K562 (cell line): ENCODE results near the gene DYNLT4. TPM values are rescaled to one million over a fixed set of nuclear protein-coding genes. Genes with fewer than 3 reads are reported as not detected.

Source experiments
- ATAC-seq: fragments of 200-7000 bp; cut with Tn5 transposase; 3 replicates; pipeline ENCODE4 v1.9.1; 2020; ENCODE audit warnings: moderate library complexity
- BruUV-seq: library from RNA; stranded (reverse); fragments of 400-500 nt; replicated peaks from 2 replicates; lab custom pipeline; 2021; lab: Mats Ljungman, UMichigan
- CTCF ChIA-PET: fragments of 300-600 bp; formaldehyde crosslinking; extraction: SDS; loops from one replicate; lab custom pipeline; 2021; ENCODE audit warnings: low intra/inter-chr PET ratio; lab: Yijun Ruan, JAX
- POLR2A ChIA-PET: fragments of 300-600, 350-650 bp; sonication (Branson Sonifier 250); formaldehyde crosslinking; extraction: SDS; loops from one replicate; lab custom pipeline; 2021; ENCODE audit warnings: antibody characterized with exemption, inconsistent platforms; lab: Yijun Ruan, JAX
- DNase-seq, 4 experiments: peaks; one replicate each; pipeline versions ENCODE4 v3.0.0 to v3.0.0-alpha.2; 2011 to 2018; ENCODE audit warnings: low spot score in 3 of 4, mixed read lengths in 3 of 4; ENCODE audit errors: extremely low read depth in 1 of 4
- FAIRE-seq: peaks from 2 replicates; lab custom pipeline; 2011; peaks lifted over from hg19 to GRCh38; lab: Jason Lieb, UNC
- H2AFZ ChIP-seq: 2 replicates; pipeline ENCODE4 v1.6.0; 2011; ENCODE audit warnings: low read depth, low read length, control low read depth, inconsistent platforms
- H3K27ac ChIP-seq: fragments of 200-600 bp; 3 replicates; pipeline ENCODE4 v1.8.0; 2011; ENCODE audit warnings: low read depth, mild to moderate bottlenecking, control low read depth, inconsistent platforms, low read length, moderate library complexity, mixed read lengths; ENCODE audit errors: extremely low read depth
- H3K27me3 ChIP-seq, 2 experiments: fragments of 300-600 bp in 1 of 2; 2 replicates in 1 of 2; 3 replicates in 1 of 2; pipeline versions ENCODE4 v1.6.0 to v1.8.0; 2011; ENCODE audit warnings: inconsistent platforms in 2 of 2, low read length in 2 of 2, mild to moderate bottlenecking in 1 of 2, mixed read lengths in 1 of 2, moderate library complexity in 1 of 2; ENCODE audit not compliant: control insufficient read depth in 2 of 2, insufficient read depth in 2 of 2
- H3K36me3 ChIP-seq: fragments of 300-600 bp; 3 replicates; pipeline ENCODE4 v1.8.0; 2011; ENCODE audit warnings: mild to moderate bottlenecking, low read length, inconsistent platforms; ENCODE audit not compliant: control insufficient read depth, insufficient read depth
- H3K4me1 ChIP-seq, 2 experiments: fragments of 200-600 bp in 1 of 2; replicated peaks in 1 of 2; 2 replicates in 1 of 2; 3 replicates in 1 of 2; pipeline versions ENCODE4 v1.5.1 to v1.8.0; 2011; ENCODE audit warnings: inconsistent platforms in 2 of 2, low read length in 2 of 2, mild to moderate bottlenecking in 1 of 2, mixed read lengths in 1 of 2, moderate library complexity in 1 of 2; ENCODE audit not compliant: control insufficient read depth in 2 of 2, insufficient read depth in 2 of 2
- H3K4me2 ChIP-seq: 2 replicates; pipeline ENCODE4 v1.6.1; 2011; ENCODE audit warnings: low read length, control low read depth, inconsistent platforms, mixed read lengths; ENCODE audit not compliant: insufficient read depth
- H3K4me3 ChIP-seq: fragments of 200-600 bp; sonication (generic), shearing (Covaris generic); 2 replicates; pipeline ENCODE4 v1.5.1; 2016; ENCODE audit warnings: control low read depth, inconsistent platforms
- H3K79me2 ChIP-seq: fragments of 200-600 bp; 3 replicates; pipeline ENCODE4 v1.8.0; 2011; ENCODE audit warnings: low read length, inconsistent platforms; ENCODE audit not compliant: control insufficient read depth, insufficient read depth
- H3K9ac ChIP-seq, 2 experiments: 2 replicates each; pipeline versions ENCODE4 v1.6.0 to v1.6.1; 2011; ENCODE audit warnings: low read depth in 2 of 2, low read length in 2 of 2, control low read depth in 1 of 2, inconsistent platforms in 1 of 2, mild to moderate bottlenecking in 1 of 2, mixed read lengths in 1 of 2; ENCODE audit not compliant: insufficient read depth in 1 of 2
- H3K9me1 ChIP-seq: one replicate; pipeline ENCODE4 v1.6.0; 2011; ENCODE audit warnings: inconsistent platforms, mild to moderate bottlenecking, low read length, moderate library complexity; ENCODE audit not compliant: control insufficient read depth, insufficient read depth
- H3K9me3 ChIP-seq: replicated peaks from 2 replicates; pipeline ENCODE4 v1.5.1; 2011; ENCODE audit warnings: low read depth, low read length, inconsistent platforms; ENCODE audit not compliant: control insufficient read depth, insufficient read depth
- H4K20me1 ChIP-seq: replicated peaks from 2 replicates; pipeline ENCODE4 v1.6.1; 2011; ENCODE audit warnings: low read length, inconsistent platforms, mixed read lengths; ENCODE audit not compliant: control insufficient read depth, insufficient read depth
- POLR2AphosphoS5 ChIP-seq: IDR thresholded peaks from 2 replicates; pipeline ENCODE4 v1.6.1; 2011; ENCODE audit warnings: mild to moderate bottlenecking, low read depth, low read length, moderate library complexity; ENCODE audit not compliant: control insufficient read depth, insufficient read depth
- RBFOX2 ChIP-seq: fragments of 200-400 bp; formaldehyde crosslinking; IDR thresholded peaks from 2 replicates; pipeline ENCODE4 v1.6.1; 2017; ENCODE audit warnings: low read depth, mild to moderate bottlenecking, low read length, moderate library complexity
- WGBS: fragments of 100-300 bp; shearing (Covaris generic); methylation state at CpG from one replicate; pipeline ENCODE4 v1.1.6; 2016; ENCODE audit warnings: low coverage, mixed read lengths; ENCODE audit not compliant: insufficient coverage; ENCODE audit errors: missing lambda C conversion rate; 5-methylcytosine and 5-hydroxymethylcytosine counted together
- in situ Hi-C: fragments of 300-500 bp; cut with MboI; formaldehyde crosslinking; loops from 4 replicates; pipeline ENCODE4 v1.15.0; 2018; ENCODE audit warnings: inconsistent platforms, mixed read lengths
- intact Hi-C: fragments of 100-400 bp; cut with micrococcal nuclease; formaldehyde crosslinking; loops from 2 replicates; pipeline ENCODE4 v1.14.2; 2022
- polyA plus RNA-seq, 8 experiments: library from polyadenylated mRNA; depleted of rRNA in 4 of 8; stranded (reverse) in 5 of 8; unstranded in 3 of 8; fragments of >200 nt; fragmentation: Nextera tagmentation in 2 of 8; fragmentation: Illumina TruSeq in 1 of 8; extraction: Ambion mirVana in 2 of 8; extraction: Trizol in 1 of 8; gene quantifications; 2 replicates each; pipeline versions ENCODE4 v1.2.1 to v1.2.3, GENCODE V29; 2011 to 2014; ENCODE audit warnings: inconsistent platforms in 1 of 8, missing spikeins in 1 of 8
- total RNA-seq, 7 experiments: library from RNA; depleted of rRNA in 6 of 7; stranded (reverse); fragments of >200 nt in 6 of 7; fragmentation: Illumina TruSeq in 2 of 7; extraction: Trizol in 2 of 7; gene quantifications; 2 replicates each; pipeline versions ENCODE4 v1.2.1 to v1.2.3, GENCODE V29; 2011 to 2021; ENCODE audit warnings: low replicate concordance in 1 of 7
- TF ChIP-seq, protein P1 (sequence below): sonication (generic); formaldehyde crosslinking; IDR thresholded peaks from 2 replicates; pipeline ENCODE4 v1.8.1; 2023; ENCODE audit warnings: missing genetic modification reagents, mild to moderate bottlenecking, borderline replicate concordance
- TF ChIP-seq, protein P2 (sequence below), 2 experiments: fragments of 450-650 bp in 1 of 2; IDR thresholded peaks; 2 replicates each; pipeline ENCODE4 v1.6.1; 2011 to 2017; ENCODE audit warnings: low read depth in 2 of 2, antibody characterized with exemption in 1 of 2, borderline replicate concordance in 1 of 2, low read length in 1 of 2, mild to moderate bottlenecking in 1 of 2, mixed read lengths in 1 of 2; ENCODE audit not compliant: control insufficient read depth in 1 of 2
- TF ChIP-seq, protein P3 (sequence below), 3 experiments: IDR thresholded peaks in 2 of 3; conservative IDR thresholded peaks in 1 of 3; 2 replicates each; pipeline ENCODE4 v1.5.1; 2011 to 2012; ENCODE audit warnings: low read length in 3 of 3, mild to moderate bottlenecking in 3 of 3, control low read depth in 2 of 3, improper control_type of control experiment in 1 of 3, inconsistent platforms in 1 of 3, low read depth in 1 of 3, mixed read lengths in 1 of 3, moderate library complexity in 1 of 3; ENCODE audit not compliant: insufficient read depth in 2 of 3
- TF ChIP-seq, protein P4 (sequence below): sonication (generic); formaldehyde crosslinking; IDR thresholded peaks from 2 replicates; pipeline ENCODE4 v1.8.0; 2022; ENCODE audit warnings: mild to moderate bottlenecking, missing genetic modification reagents, borderline replicate concordance

DYNLT4 gene
- total and polyA plus RNA-seq, 9 of the 15 experiments (the other 6 are each of a cell fraction or from before 2014, with no cell fraction given) = 0.29 to 0.73 TPM; not detected in 7

DNA sequence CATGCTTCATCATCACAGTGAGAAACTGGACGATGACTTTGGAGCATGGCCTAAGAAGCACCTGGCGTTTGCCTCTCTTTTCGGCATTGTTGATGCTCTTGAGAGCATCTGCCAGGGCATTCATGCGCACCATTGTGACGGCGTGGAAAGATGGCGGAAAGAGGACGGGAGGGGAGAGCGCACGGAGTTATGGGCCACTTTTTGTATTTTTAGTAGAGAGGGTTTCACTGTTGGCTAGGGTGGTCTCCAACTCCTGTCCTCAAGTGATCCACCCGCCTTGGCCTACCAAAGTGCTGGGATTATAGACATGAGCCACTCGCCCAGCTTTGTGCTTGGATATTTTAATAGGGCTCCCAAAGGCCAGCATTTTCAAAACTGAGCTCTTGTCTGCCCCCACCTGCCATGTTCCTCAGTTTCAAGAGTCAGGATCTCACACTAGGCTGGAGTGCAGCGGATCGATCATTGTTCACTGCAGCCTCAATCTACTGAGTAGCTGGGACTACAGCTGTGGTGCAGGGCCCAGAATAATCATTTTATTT is 26.5 kb downstream of the DYNLT4 start:
- ChIA-PET CTCF (no interaction called here), POLR2A (interaction anchor here (0.9 to 11.6 kb wide), 15 partner anchors 8 to 951 kb away, joined by 3 to 253 read pairs (median 4); partner anchors contain the start of genes BEST4, BTBD19, PLK3 and UROD)
- peaks cover 36% of the 10 kb centered on the region for H3K79me2 ChIP-seq
- H3K36me3 ChIP-seq = peaks cover 60% of the 10 kb centered on the region
- H3K4me2 ChIP-seq = no peak overlapping the region
- WGBS = 90% methylated on average over 14 of the region's 14 CpGs
- no peaks in the 10 kb centered on the region for H3K27me3 ChIP-seq
- H3K9me3 ChIP-seq = no peaks in the 10 kb centered on the region
- in situ Hi-C loops (no loop called here), intact Hi-C loops (no loop called here)
- no peak overlapping the region for H2AFZ ChIP-seq
- H3K9ac ChIP-seq = no peak overlapping the region
- peak overlapping the region; percentile 11; the same call in 1 of the 3 replicates for H3K27ac ChIP-seq
- BruUV-seq = no TSS peak
- peaks cover 31% of the 10 kb centered on the region for H4K20me1 ChIP-seq
- FAIRE-seq (no peak), ATAC-seq (peak; percentile 42), DNase-seq (peak in 1 of 4 experiments; percentile 51)
- H3K9me1 ChIP-seq = peaks cover 10% of the 10 kb centered on the region
- H3K4me3 ChIP-seq = no peak overlapping the region
- H3K4me1 ChIP-seq = peaks cover 13 to 20% of the 10 kb centered on the region in 2 experiments
- TF ChIP-seq RBFOX2 (peak; percentile 8; the same call in 1 of the 2 replicates), POLR2AphosphoS5 (peak; percentile 63; the same call in 1 of the 2 replicates)
- TF ChIP-seq, protein P1, sequence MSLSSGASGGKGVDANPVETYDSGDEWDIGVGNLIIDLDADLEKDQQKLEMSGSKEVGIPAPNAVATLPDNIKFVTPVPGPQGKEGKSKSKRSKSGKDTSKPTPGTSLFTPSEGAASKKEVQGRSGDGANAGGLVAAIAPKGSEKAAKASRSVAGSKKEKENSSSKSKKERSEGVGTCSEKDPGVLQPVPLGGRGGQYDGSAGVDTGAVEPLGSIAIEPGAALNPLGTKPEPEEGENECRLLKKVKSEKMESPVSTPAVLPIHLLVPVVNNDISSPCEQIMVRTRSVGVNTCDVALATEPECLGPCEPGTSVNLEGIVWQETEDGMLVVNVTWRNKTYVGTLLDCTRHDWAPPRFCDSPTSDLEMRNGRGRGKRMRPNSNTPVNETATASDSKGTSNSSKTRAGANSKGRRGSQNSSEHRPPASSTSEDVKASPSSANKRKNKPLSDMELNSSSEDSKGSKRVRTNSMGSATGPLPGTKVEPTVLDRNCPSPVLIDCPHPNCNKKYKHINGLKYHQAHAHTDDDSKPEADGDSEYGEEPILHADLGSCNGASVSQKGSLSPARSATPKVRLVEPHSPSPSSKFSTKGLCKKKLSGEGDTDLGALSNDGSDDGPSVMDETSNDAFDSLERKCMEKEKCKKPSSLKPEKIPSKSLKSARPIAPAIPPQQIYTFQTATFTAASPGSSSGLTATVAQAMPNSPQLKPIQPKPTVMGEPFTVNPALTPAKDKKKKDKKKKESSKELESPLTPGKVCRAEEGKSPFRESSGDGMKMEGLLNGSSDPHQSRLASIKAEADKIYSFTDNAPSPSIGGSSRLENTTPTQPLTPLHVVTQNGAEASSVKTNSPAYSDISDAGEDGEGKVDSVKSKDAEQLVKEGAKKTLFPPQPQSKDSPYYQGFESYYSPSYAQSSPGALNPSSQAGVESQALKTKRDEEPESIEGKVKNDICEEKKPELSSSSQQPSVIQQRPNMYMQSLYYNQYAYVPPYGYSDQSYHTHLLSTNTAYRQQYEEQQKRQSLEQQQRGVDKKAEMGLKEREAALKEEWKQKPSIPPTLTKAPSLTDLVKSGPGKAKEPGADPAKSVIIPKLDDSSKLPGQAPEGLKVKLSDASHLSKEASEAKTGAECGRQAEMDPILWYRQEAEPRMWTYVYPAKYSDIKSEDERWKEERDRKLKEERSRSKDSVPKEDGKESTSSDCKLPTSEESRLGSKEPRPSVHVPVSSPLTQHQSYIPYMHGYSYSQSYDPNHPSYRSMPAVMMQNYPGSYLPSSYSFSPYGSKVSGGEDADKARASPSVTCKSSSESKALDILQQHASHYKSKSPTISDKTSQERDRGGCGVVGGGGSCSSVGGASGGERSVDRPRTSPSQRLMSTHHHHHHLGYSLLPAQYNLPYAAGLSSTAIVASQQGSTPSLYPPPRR (CRISPR knock-in tag) = 0 out of 2 replicates have a peak, but pooled peaks have one; percentile 14
- TF ChIP-seq, protein P2, sequence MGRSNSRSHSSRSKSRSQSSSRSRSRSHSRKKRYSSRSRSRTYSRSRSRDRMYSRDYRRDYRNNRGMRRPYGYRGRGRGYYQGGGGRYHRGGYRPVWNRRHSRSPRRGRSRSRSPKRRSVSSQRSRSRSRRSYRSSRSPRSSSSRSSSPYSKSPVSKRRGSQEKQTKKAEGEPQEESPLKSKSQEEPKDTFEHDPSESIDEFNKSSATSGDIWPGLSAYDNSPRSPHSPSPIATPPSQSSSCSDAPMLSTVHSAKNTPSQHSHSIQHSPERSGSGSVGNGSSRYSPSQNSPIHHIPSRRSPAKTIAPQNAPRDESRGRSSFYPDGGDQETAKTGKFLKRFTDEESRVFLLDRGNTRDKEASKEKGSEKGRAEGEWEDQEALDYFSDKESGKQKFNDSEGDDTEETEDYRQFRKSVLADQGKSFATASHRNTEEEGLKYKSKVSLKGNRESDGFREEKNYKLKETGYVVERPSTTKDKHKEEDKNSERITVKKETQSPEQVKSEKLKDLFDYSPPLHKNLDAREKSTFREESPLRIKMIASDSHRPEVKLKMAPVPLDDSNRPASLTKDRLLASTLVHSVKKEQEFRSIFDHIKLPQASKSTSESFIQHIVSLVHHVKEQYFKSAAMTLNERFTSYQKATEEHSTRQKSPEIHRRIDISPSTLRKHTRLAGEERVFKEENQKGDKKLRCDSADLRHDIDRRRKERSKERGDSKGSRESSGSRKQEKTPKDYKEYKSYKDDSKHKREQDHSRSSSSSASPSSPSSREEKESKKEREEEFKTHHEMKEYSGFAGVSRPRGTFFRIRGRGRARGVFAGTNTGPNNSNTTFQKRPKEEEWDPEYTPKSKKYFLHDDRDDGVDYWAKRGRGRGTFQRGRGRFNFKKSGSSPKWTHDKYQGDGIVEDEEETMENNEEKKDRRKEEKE (IDR thresholded peaks at IDR 0.05; ENCODE audit: borderline replicate concordance in 1 of 2, control insufficient read depth in 1 of 2, low read depth in 2 of 2, low read length in 1 of 2) = peak in 1 of 2 experiments; percentile 57; a peak in 1 of 4 replicates
- TF ChIP-seq, protein P3, sequence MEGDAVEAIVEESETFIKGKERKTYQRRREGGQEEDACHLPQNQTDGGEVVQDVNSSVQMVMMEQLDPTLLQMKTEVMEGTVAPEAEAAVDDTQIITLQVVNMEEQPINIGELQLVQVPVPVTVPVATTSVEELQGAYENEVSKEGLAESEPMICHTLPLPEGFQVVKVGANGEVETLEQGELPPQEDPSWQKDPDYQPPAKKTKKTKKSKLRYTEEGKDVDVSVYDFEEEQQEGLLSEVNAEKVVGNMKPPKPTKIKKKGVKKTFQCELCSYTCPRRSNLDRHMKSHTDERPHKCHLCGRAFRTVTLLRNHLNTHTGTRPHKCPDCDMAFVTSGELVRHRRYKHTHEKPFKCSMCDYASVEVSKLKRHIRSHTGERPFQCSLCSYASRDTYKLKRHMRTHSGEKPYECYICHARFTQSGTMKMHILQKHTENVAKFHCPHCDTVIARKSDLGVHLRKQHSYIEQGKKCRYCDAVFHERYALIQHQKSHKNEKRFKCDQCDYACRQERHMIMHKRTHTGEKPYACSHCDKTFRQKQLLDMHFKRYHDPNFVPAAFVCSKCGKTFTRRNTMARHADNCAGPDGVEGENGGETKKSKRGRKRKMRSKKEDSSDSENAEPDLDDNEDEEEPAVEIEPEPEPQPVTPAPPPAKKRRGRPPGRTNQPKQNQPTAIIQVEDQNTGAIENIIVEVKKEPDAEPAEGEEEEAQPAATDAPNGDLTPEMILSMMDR (IDR thresholded peaks at IDR 0.05 in 2 of 3, conservative IDR thresholded peaks at IDR 0.05 in 1 of 3; ENCODE audit: insufficient read depth in 2 of 3, low read depth in 1 of 3, low read length in 3 of 3) = peak in 2 of 3 experiments; percentile 12 to 15; a peak in 1 of 6 replicates
- TF ChIP-seq, protein P4, sequence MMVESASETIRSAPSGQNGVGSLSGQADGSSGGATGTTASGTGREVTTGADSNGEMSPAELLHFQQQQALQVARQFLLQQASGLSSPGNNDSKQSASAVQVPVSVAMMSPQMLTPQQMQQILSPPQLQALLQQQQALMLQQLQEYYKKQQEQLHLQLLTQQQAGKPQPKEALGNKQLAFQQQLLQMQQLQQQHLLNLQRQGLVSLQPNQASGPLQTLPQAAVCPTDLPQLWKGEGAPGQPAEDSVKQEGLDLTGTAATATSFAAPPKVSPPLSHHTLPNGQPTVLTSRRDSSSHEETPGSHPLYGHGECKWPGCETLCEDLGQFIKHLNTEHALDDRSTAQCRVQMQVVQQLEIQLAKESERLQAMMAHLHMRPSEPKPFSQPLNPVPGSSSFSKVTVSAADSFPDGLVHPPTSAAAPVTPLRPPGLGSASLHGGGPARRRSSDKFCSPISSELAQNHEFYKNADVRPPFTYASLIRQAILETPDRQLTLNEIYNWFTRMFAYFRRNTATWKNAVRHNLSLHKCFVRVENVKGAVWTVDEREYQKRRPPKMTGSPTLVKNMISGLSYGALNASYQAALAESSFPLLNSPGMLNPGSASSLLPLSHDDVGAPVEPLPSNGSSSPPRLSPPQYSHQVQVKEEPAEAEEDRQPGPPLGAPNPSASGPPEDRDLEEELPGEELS (CRISPR knock-in tag) = no peak
